IgD-negative memory B cell (primary cell): ENCODE results near the gene GABRR2. TPM values are rescaled to one million over a fixed set of nuclear protein-coding genes. Genes with fewer than 3 reads are reported as not detected.
"Not testable (repeated sequence)": the region's sequence is repeated elsewhere in the genome, so short reads cannot be mapped to it uniquely, and the experiment has no call there.

Experiments used
- H3K27ac Mint-ChIP-seq, 3 donors: one replicate each; pipeline ENCODE4 v1.8.0; 2020 to 2022; ENCODE audit warnings: mild to moderate bottlenecking in 3 of 3, mixed read lengths in 3 of 3, moderate library complexity in 1 of 3
- H3K27me3 Mint-ChIP-seq: one replicate; pipeline ENCODE4 v1.8.0; 2021; ENCODE audit warnings: mixed read lengths
- H3K36me3 Mint-ChIP-seq: one replicate; pipeline ENCODE4 v1.8.0; 2020; ENCODE audit warnings: mild to moderate bottlenecking, mixed read lengths
- H3K4me1 Mint-ChIP-seq, 3 donors: one replicate each; pipeline ENCODE4 v1.8.0; 2020 to 2022; ENCODE audit warnings: mixed read lengths in 3 of 3, mild to moderate bottlenecking in 1 of 3
- H3K4me3 Mint-ChIP-seq, 4 donors: one replicate each; pipeline ENCODE4 v1.8.0; 2020 to 2022; ENCODE audit warnings: mild to moderate bottlenecking in 4 of 4, mixed read lengths in 4 of 4, moderate library complexity in 3 of 4
- H3K9me3 Mint-ChIP-seq, 3 donors: one replicate each; pipeline ENCODE4 v1.8.0; 2020 to 2021; ENCODE audit warnings: mixed read lengths in 3 of 3, mild to moderate bottlenecking in 1 of 3
- polyA plus RNA-seq: library from polyadenylated mRNA; unstranded; fragments of 300-500 nt; fragmentation: Illumina TruSeq; gene quantifications from one replicate; pipeline ENCODE4 v1.2.3, GENCODE V29; 2021

Gene GABRR2
- polyA plus RNA-seq, 1 donor from 2014 or later: 0.13 TPM

- H3K27me3 Mint-ChIP-seq: peaks cover 10% of the 10 kb centered on the region
- peaks cover 7 to 20% (median 18%) of the 10 kb centered on the region in 3 donors for H3K4me1 Mint-ChIP-seq
- no peak overlapping the region for H3K27ac Mint-ChIP-seq
- no peaks in the 10 kb centered on the region for H3K36me3 Mint-ChIP-seq
- peaks cover 0 to 2% (median 0%) of the 10 kb centered on the region in 3 donors for H3K9me3 Mint-ChIP-seq
- no peak overlapping the region for H3K4me3 Mint-ChIP-seq
Observed at GRCh38 chr6:89243331-89243629, 71.8 kb downstream of the GABRR2 start.

GRCh38 chr6:89242574-89243330 is 72.3 kb downstream of the GABRR2 start:
- Mint-ChIP-seq H3K36me3 (no peaks in the 10 kb centered on the region), H3K9me3 (peaks cover 0 to 2% (median 0%) of the 10 kb centered on the region in 3 donors)

DNA sequence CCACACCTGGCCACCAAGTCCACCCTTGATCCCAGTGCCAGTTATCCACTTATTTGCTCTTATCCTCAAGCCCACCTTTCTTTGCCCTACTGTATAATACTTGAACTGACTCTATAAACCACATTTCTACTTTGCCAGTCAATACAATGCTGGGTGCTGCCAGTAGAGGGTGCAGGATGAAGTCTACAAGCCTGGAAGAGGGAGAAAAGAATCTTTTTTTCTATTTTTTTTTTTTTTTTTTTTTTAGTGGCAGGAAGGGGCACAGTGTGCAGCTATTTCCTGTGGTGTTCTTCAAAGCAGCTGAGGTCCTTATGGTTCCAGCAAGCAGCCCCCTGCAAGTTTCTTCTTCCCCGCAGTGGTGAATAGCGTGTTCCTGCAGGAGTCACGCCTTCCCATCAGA is 75.8 kb downstream of the GABRR2 start:
- peaks cover 7 to 20% (median 18%) of the 10 kb centered on the region in 3 donors for H3K4me1 Mint-ChIP-seq
- H3K4me3 Mint-ChIP-seq: no peak overlapping the region
- peak overlapping the region in 1 of 3 donors; percentile 48 for H3K27ac Mint-ChIP-seq
- H3K27me3 Mint-ChIP-seq: peaks cover 16% of the 10 kb centered on the region
- peaks cover 3 to 10% (median 7%) of the 10 kb centered on the region in 3 donors for H3K9me3 Mint-ChIP-seq
- peaks cover 2% of the 10 kb centered on the region for H3K36me3 Mint-ChIP-seq

More at GRCh38 chr6:89242574-89243330, 72.3 kb downstream of the GABRR2 start:
- peaks cover 7 to 20% (median 18%) of the 10 kb centered on the region in 3 donors for H3K4me1 Mint-ChIP-seq
- H3K27me3 Mint-ChIP-seq: peaks cover 16% of the 10 kb centered on the region
- H3K27ac Mint-ChIP-seq: no peak overlapping the region
- no peak overlapping the region for H3K4me3 Mint-ChIP-seq

DNA sequence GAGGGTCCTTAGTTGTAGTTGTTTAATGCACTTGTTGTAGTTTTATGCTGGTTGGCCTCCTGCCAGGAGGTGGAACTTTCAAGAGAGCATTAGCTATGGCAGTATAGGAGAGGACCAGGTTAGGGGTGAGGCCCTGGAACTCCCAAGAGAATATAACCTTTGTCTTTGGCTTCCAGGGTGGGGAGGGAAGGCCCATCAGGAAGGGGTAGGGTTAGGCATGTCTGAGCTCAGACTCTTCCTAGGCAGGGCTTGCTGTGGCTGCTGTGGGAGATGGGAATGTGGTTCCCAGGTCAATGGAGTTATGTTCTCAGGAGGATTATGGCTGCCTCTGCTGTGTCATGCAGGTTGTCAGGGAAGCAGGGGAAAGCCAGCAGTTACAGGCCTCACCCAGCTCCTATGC is 77.9 kb downstream of the GABRR2 start:
- no peak overlapping the region for H3K27ac Mint-ChIP-seq
- H3K36me3 Mint-ChIP-seq: peaks cover 2% of the 10 kb centered on the region
- H3K27me3 Mint-ChIP-seq: peaks cover 30% of the 10 kb centered on the region
- no peak overlapping the region for H3K4me3 Mint-ChIP-seq
- H3K4me1 Mint-ChIP-seq: peaks cover 11 to 14% (median 12%) of the 10 kb centered on the region in 3 donors
- peaks cover 3 to 13% (median 7%) of the 10 kb centered on the region in 3 donors for H3K9me3 Mint-ChIP-seq

DNA sequence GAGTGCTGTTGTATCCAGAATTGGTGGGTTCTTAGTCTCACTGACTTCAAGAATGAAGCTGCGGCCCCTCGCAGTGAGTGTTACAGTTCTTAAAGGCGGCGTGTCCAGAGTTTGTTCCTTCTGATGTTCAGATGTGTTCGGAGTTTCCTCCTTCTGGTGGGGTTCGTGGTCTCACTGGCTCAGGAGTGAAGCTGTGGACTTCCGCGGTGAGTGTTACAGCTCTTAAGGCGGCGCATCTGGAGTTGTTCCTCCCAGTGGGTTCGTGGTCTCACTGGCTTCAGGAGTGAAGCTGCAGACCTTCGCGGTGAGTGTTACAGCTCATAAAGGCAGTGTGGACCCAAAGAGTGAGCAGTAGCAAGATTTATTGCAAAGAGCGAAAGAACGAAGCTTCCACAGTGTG is 81.5 kb downstream of the GABRR2 start:
- Mint-ChIP-seq H3K4me3 (peak overlapping the region; percentile 33 to 88 (median 54)), H3K9me3 (peaks cover 5 to 13% (median 7%) of the 10 kb centered on the region in 3 donors), H3K27ac (peak overlapping the region in 1 of 3 donors; percentile 65), H3K27me3 (peaks cover 30% of the 10 kb centered on the region)
- not testable (repeated sequence) for H3K36me3 Mint-ChIP-seq, H3K4me1 Mint-ChIP-seq

GRCh38 chr6:89222712-89223039 is 92.4 kb downstream of the GABRR2 start:
- H3K27ac Mint-ChIP-seq: no peak overlapping the region
- H3K27me3 Mint-ChIP-seq: peaks cover 2% of the 10 kb centered on the region

GRCh38 chr6:89221971-89222711 is 93.0 kb downstream of the GABRR2 start:
- Mint-ChIP-seq H3K27ac (no peak overlapping the region), H3K36me3 (peaks cover 3% of the 10 kb centered on the region), H3K27me3 (peaks cover 2% of the 10 kb centered on the region), H3K4me1 (peaks cover 0 to 2% (median 0%) of the 10 kb centered on the region in 3 donors), H3K9me3 (peaks cover 0 to 7% (median 4%) of the 10 kb centered on the region in 3 donors), H3K4me3 (no peak overlapping the region)

More at GRCh38 chr6:89222712-89223039, 92.4 kb downstream of the GABRR2 start:
- Mint-ChIP-seq H3K4me1 (peaks cover 0 to 1% (median 0%) of the 10 kb centered on the region in 3 donors), H3K36me3 (peaks cover 3% of the 10 kb centered on the region), H3K9me3 (peaks cover 0 to 7% (median 4%) of the 10 kb centered on the region in 3 donors), H3K4me3 (no peak overlapping the region)

GRCh38 chr6:89221129-89221528 is 94.0 kb downstream of the GABRR2 start:
- H3K27me3 Mint-ChIP-seq: peaks cover 2% of the 10 kb centered on the region
- H3K9me3 Mint-ChIP-seq: peaks cover 0 to 7% (median 4%) of the 10 kb centered on the region in 3 donors
- no peak overlapping the region for H3K4me3 Mint-ChIP-seq
- peaks cover 0 to 2% (median 0%) of the 10 kb centered on the region in 3 donors for H3K4me1 Mint-ChIP-seq
- H3K27ac Mint-ChIP-seq: peak overlapping the region in 1 of 3 donors; percentile 44
- H3K36me3 Mint-ChIP-seq: peaks cover 3% of the 10 kb centered on the region

GRCh38 chr6:89217299-89217910 is 97.7 kb downstream of the GABRR2 start, which contains the start of gene GABRR1:
Gene GABRR1 (minus strand): TSS chr6:89217358. CDS start chr6:89217322, 36 bp downstream.
- H3K9me3 Mint-ChIP-seq: no peaks in the 10 kb centered on the region

GRCh38 chr6:89216411-89216810 is 98.7 kb downstream of the GABRR2 start:
- Mint-ChIP-seq H3K27me3 (peaks cover 4% of the 10 kb centered on the region), H3K4me1 (peaks cover 0 to 2% (median 0%) of the 10 kb centered on the region in 3 donors), H3K36me3 (no peaks in the 10 kb centered on the region), H3K4me3 (no peak overlapping the region), H3K27ac (no peak overlapping the region), H3K9me3 (no peaks in the 10 kb centered on the region)

More at GRCh38 chr6:89217299-89217910, 97.7 kb downstream of the GABRR2 start, which contains the start of gene GABRR1:
- peaks cover 0 to 2% (median 0%) of the 10 kb centered on the region in 3 donors for H3K4me1 Mint-ChIP-seq
- no peak within 1 kb of the TSS for H3K4me3 Mint-ChIP-seq
- H3K36me3 Mint-ChIP-seq: no peaks in the 10 kb centered on the region
- H3K27ac Mint-ChIP-seq: no peak within 1 kb of the TSS
- no peaks in the 10 kb centered on the region for H3K27me3 Mint-ChIP-seq

- Mint-ChIP-seq H3K4me1 (peaks cover 0 to 2% (median 0%) of the 10 kb centered on the region in 3 donors), H3K27ac (no peak overlapping the region), H3K4me3 (no peak overlapping the region), H3K36me3 (no peaks in the 10 kb centered on the region), H3K9me3 (no peaks in the 10 kb centered on the region), H3K27me3 (peaks cover 9% of the 10 kb centered on the region)
Observed at GRCh38 chr6:89215391-89215790, 99.7 kb downstream of the GABRR2 start.

- no peaks in the 10 kb centered on the region for H3K36me3 Mint-ChIP-seq
- peaks cover 0 to 2% (median 0%) of the 10 kb centered on the region in 3 donors for H3K4me1 Mint-ChIP-seq
- H3K9me3 Mint-ChIP-seq: no peaks in the 10 kb centered on the region
- H3K4me3 Mint-ChIP-seq: no peak overlapping the region
- peaks cover 9% of the 10 kb centered on the region for H3K27me3 Mint-ChIP-seq
- no peak overlapping the region for H3K27ac Mint-ChIP-seq
Observed at GRCh38 chr6:89214197-89214596, 100.9 kb downstream of the GABRR2 start.

- no peaks in the 10 kb centered on the region for H3K9me3 Mint-ChIP-seq
- no peaks in the 10 kb centered on the region for H3K4me1 Mint-ChIP-seq
- no peak overlapping the region for H3K4me3 Mint-ChIP-seq
- H3K27me3 Mint-ChIP-seq: peaks cover 9% of the 10 kb centered on the region
- no peaks in the 10 kb centered on the region for H3K36me3 Mint-ChIP-seq
- no peak overlapping the region for H3K27ac Mint-ChIP-seq
Observed at GRCh38 chr6:89212472-89212871, 102.6 kb downstream of the GABRR2 start.

DNA sequence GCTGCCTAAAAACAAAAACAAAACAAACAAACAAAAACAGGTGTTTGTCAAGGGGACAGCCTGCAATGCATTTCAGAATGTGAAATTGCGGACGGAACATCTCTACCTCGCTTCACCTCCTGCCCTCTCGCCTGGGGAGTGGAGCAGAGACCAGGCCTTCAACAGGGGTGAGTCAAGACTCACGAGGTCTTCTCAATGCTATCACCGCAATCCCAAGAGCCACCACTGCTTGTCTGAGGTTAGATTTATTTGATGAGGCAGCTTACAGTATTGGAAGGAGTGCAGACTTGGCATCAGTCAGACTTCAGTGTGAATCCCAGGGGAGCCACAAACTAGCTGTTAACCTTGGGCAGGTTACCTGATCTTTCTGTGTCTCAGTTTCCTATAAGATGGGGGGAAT is 105.6 kb downstream of the GABRR2 start:
- H3K4me1 Mint-ChIP-seq: peaks cover 0 to 2% (median 0%) of the 10 kb centered on the region in 3 donors
- H3K9me3 Mint-ChIP-seq: peaks cover 0 to 2% (median 0%) of the 10 kb centered on the region in 3 donors
- H3K27ac Mint-ChIP-seq: no peak overlapping the region
- no peak overlapping the region for H3K4me3 Mint-ChIP-seq
- H3K36me3 Mint-ChIP-seq: peaks cover 2% of the 10 kb centered on the region
- H3K27me3 Mint-ChIP-seq: peaks cover 12% of the 10 kb centered on the region

- peaks cover 2% of the 10 kb centered on the region for H3K36me3 Mint-ChIP-seq
- H3K27ac Mint-ChIP-seq: no peak overlapping the region
- peaks cover 12% of the 10 kb centered on the region for H3K27me3 Mint-ChIP-seq
- H3K4me3 Mint-ChIP-seq: no peak overlapping the region
- H3K4me1 Mint-ChIP-seq: peaks cover 0 to 2% (median 0%) of the 10 kb centered on the region in 3 donors
- H3K9me3 Mint-ChIP-seq: peaks cover 0 to 2% (median 0%) of the 10 kb centered on the region in 3 donors
Observed at GRCh38 chr6:89208551-89208950, 106.5 kb downstream of the GABRR2 start.
